HG03432 (cell line): ENCODE measurements around the gene LRP4.

Experiments
- ATAC-seq: cut with Tn5 transposase; IDR thresholded peaks from one replicate; pipeline ENCODE4 v1.9.1; 2021; ENCODE audit warnings: mild to moderate bottlenecking, moderate library complexity; ENCODE audit not compliant: unreplicated experiment

LRP4 gene

DNA sequence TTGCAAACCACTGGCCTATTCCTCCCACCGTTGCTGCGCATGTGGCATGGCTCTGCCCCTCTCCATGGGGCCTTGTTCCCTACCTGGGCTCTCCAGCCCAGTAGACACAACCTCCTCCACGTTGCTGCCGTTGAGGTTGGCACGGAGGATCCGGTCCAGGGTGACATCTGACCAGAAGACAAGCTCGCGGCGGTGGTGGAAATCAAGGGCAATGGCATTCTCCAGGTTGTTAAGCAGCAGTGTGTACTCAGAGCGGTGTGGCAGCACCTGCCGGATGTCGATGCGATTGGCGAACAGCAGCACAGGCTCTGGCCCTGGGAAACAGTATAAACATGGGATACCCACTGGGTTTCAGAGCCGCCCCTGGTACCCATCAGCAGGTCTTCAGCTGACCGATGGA is 23.8 kb downstream of the LRP4 start:
- ATAC-seq = no peak

DNA sequence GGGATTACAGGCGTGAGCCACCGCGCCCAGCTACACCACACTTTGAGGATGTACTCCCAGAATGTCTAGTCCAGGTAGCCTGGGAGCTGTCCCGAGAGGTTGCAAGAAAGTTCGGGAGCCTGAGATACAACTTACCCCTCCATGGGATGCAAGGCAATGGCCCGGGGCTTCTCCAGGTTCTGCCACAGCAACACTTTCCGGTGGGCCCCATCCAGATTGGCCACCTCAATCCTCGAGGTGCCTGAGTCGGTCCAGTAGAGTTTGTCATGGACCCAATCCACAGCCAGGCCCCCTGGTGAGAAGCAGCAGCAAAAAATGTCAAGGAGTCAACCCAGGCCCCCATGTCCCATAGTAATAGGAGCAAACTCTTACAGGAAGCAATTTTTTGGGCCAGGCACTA is 25.5 kb downstream of the LRP4 start:
- ATAC-seq = no peak

GRCh38 chr11:46892109-46892508 is 26.2 kb downstream of the LRP4 start:
- ATAC-seq = no peak

GRCh38 chr11:46890665-46891064 is 27.7 kb downstream of the LRP4 start:
- no peak for ATAC-seq

DNA sequence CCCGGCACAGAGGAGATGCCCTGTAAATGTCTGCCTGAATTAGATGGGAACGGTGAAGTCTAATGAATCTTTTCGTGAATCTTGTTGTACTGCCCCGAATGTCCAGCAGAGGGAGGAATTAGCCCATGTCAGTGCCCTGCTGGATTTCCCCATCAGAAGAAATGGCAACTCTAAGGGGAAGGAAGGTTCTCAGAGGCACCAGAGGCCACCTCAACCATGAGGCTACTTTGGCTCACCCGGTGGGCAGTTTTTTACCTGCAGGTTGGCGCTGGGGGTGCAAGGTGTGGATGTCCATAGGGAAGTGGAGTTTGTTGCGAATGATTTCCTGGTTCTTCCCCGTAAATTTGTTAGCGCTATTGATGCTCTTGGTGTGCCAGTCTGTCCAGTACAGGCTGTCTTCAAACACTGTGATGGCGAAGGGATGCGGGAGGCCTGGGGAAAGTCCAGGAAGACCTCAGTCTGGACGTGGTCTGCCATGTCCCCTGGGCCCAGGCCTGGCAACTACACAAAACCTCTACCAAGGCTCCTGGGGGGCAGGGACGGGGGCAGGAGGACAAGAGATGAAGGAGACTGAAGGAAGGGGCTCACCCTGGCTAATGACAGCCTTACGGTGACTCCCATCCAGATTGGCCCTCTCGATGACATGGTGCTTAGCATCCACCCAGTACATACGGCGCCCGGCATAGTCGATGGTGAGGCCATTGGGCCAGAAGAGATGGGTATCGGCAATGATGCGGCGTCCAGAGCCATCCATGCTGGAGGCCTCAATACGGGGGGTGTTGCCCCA is 28.5 kb downstream of the LRP4 start:
- ATAC-seq = no peak

DNA sequence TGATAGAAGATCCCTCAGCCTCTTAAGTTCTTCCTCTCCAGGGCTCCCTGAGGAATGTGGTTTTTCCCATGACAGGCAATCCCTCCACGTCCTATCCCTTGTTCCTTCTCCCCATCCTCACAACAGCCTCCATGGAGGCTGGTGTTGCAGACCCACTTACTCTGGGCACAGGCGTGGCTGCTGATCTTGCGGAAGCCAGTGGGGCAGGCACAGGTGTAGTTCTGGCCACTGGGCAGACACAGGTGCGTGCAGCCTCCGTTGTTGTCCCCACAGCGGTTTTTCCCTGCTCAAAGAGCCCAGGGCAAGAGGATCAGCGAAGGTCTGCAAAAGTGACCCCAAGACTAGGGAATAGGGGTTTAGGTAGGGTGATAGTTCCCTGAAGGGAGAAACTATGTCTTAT is 29.1 kb downstream of the LRP4 start:
- ATAC-seq = no peak

GRCh38 chr11:46888636-46889035 is 29.7 kb downstream of the LRP4 start:
- ATAC-seq = no peak

- ATAC-seq = no peak
These were observed 32.1 kb downstream of the LRP4 start for GRCh38 chr11:46886211-46886610.

DNA sequence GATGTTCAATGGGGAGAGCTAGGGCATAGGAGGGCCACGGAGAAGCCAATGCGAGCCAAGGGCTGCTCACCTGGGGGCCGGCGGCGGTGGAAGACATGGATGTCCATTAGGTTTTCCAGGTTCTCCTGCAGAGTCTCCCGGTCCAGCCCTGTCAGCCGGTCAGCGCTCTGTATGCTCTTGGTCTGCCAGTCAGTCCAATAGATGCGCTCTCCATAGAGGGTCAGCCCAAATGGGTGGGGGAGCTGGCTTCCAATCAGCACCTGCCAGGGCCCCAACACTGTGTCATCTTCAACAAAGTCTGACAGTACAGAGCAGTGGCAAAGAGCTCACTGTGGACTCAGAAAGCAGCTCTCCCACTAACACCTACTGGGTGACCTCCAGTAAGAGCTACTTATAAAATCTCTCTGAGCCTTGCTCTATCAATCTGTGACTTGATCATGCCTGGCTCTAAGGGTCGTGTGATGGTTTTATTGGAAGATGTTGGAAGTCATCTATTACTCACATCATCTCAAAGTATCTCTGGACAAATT is 39.2 kb downstream of the LRP4 start:
- ATAC-seq = no peak

GRCh38 chr11:46877580-46877979 is 40.8 kb downstream of the LRP4 start:
- ATAC-seq = no peak

GRCh38 chr11:46876471-46876870 is 41.9 kb downstream of the LRP4 start:
- ATAC-seq = no peak

GRCh38 chr11:46874586-46874985 is 43.8 kb downstream of the LRP4 start:
- ATAC-seq = no peak

DNA sequence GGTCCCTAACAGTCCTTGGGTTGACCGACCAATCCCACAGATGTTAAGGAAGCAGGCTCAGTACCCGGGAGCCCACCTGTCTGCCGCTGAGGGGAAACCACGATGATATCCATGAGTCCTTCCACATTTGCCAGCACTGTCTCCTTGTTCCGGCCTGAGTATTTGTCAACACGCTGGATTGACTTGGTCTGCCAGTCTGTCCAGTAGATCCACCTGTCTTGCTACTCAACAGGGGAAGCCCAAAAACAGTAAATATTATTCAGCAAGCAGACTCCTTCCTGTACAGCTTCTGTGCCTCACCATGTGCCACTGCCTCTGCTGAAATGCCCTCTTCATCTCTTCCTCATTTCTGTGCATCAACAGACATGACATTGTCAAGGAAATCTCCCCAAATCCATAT is 49.4 kb downstream of the LRP4 start:
- ATAC-seq = no peak

DNA sequence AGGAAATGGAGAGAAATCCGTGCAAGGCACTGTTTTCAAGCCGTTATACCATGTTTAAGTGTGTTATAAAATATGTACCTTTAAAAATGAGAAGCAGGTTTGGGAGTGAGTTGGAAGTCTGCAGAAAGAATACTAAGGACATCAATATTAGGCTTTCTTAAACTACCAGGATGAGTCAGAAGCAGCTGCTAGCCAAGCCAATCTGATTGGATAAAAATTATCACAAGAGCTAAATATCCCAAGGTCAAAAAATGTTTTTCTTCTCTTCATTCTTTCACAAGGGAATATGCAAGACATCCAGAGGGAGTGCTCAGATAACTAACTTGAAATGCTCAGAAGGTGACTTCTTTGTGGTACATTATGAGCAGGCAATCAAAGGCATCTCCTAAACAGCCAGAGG is 53.0 kb downstream of the LRP4 start:
- ATAC-seq = no peak

- no peak for ATAC-seq
These were observed 58.1 kb downstream of the LRP4 start for GRCh38 chr11:46860218-46860617.

DNA sequence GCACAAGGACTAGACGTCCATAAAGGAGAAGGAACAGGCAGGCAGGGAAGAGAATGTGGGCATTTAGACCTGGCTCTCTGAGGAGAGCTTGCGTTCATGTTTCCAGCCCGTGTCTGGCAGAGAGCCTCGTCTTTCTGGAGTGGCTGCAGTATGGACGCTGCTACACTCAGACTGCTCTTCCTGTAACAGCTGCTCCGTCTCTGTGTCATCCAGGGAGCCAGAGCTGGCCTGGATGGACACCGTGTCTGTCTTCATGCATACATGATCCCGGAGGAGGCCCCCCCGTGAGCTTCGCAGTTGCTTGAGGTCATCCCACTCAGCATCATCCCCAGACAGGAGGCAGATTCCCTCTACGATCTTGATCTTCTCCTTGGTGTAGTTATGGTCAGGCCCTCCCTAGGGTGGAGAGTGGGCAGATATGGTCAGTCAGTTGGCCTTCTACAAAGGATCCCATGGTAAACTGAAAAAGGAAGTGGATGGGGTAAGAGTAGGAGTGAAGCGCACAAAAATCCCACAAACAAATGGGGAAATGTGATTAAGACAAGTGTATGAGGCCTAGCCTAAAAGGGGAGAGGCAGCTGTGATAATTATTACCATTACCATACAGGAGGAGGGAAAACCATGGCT is 59.3 kb downstream of the LRP4 start:
- ATAC-seq = no peak

DNA sequence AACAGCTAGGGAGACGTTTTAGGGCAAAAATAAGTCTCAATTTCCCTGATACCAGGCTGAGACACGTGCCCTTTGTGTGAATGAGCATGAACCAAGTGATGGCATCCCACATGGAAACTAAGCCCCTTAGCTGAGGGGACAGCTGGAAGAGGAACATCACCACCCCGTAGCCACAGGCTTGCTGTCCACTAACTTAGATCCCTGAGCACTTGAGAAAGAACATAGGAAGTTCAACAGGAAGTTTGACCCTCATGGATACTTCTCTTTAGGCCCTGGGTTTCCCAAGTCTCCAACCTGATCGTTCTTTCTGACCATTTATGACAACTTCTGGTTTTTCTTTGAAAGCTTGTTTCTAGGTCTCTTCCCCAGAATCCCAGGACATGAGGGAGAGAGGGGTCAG is 60.7 kb downstream of the LRP4 start:
- no peak for ATAC-seq

DNA sequence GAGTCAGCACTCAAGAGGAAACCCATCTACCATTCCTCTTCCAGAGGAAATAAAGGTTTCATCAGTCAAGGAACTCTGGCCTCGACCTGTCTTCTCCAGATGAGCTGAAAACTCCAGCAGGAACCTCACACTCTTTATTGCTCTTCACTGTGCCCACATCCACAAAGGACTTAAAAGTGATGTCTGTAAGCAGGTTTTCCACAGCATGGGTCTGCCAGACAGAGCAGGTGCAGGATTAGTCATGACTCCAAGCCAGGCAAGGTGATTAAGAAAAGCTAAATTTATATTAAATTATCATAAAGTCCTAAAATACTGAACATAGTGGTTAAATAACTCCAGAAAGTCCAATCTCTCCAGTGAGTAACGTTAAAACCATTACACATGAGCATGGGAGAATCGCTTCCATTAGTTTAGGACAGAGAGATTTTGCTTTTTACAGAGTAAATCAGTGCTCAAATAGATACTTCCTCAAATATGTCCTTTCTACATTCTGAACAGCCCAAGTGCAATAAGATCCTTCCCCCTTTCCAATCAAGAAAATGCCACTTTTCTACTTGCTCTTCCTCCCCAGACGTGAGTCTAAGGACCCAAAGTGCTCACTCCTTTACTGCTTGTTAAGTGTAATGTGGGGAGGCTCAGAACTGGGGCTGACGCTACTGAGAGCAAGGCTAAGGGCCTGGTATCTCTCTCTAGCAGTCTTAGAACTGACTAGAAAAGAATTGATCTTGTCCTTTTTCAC is 61.6 kb downstream of the LRP4 start:
- ATAC-seq = no peak

GRCh38 chr11:46855863-46856262 is 62.5 kb downstream of the LRP4 start:
- no peak for ATAC-seq

DNA sequence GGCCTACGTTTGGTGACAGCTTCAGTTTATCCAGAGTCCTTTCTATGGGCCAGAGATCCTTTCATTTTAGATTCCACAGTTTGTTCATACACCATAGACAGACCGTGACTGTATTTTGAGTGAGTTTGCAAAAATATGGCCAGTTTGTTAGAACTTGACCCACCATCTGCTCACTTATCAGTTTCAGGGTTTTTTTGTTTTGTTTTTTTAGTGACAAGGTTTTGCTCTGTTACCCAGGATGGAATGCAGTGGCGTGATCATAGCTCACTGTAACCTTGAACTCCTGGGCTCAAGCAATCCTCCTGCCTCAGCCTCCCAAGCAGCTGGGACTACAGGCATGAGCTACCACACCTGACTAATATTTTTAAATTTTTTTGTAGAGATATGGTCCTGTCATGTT is 63.2 kb downstream of the LRP4 start:
- no peak for ATAC-seq

GRCh38 chr11:46850829-46851380 is 67.4 kb downstream of the LRP4 start:
- ATAC-seq = no peak
